HAP-1 (cell line): ENCODE measurements around the gene KRT82.
A peak's percentile ranks its signal among the peaks of the same experiment; 100 is the strongest.

Experiments
- DNase-seq, 2 experiments: peaks; one replicate each; pipeline ENCODE4 v3.0.0-alpha.2; 2016 to 2020; ENCODE audit warnings: low spot score in 2 of 2
- H3K27me3 ChIP-seq: fragments of 250-450 bp; sonication (Bioruptor Pico); 2 replicates; pipeline ENCODE4 v1.5.1; 2020; ENCODE audit warnings: low read depth, mild to moderate bottlenecking, moderate library complexity
- H3K36me3 ChIP-seq: fragments of 250-450 bp; sonication (Bioruptor Pico); replicated peaks from 2 replicates; pipeline ENCODE4 v1.5.1; 2020; ENCODE audit warnings: mild to moderate bottlenecking
- H3K4me1 ChIP-seq: fragments of 250-450 bp; sonication (Bioruptor Pico); 2 replicates; pipeline ENCODE4 v1.5.1; 2020; ENCODE audit warnings: mild to moderate bottlenecking
- H3K4me3 ChIP-seq: fragments of 250-450 bp; sonication (Bioruptor Pico); 2 replicates; pipeline ENCODE4 v1.5.1; 2020; ENCODE audit warnings: mild to moderate bottlenecking, moderate library complexity
- H3K9me3 ChIP-seq: fragments of 250-450 bp; sonication (Bioruptor Pico); 2 replicates; pipeline ENCODE4 v1.5.1; 2020; ENCODE audit warnings: mild to moderate bottlenecking, moderate library complexity
- in situ Hi-C: fragments of 300-500 bp; cut with MboI; formaldehyde crosslinking; loops from 3 replicates; pipeline ENCODE4 v1.14.3; 2020; ENCODE audit warnings: low sequenced_read_pairs, inconsistent platforms, mixed read lengths

The KRT82 gene

GRCh38 chr12:52427083-52427482 is 20.9 kb upstream of the KRT82 start:
- Histone ChIP-seq H3K9me3 (no peaks in the 10 kb centered on the region), H3K4me3 (no peak overlapping the region), H3K36me3 (no peaks in the 10 kb centered on the region), H3K4me1 (peaks cover 6% of the 10 kb centered on the region; the same call in 1 of the 2 replicates), H3K27me3 (peaks cover 5% of the 10 kb centered on the region)
- peak in 1 of 2 experiments; percentile 6 for DNase-seq
- in situ Hi-C loops = no loop called here

- H3K36me3 ChIP-seq = no peaks in the 10 kb centered on the region
- peaks cover 5% of the 10 kb centered on the region for H3K27me3 ChIP-seq
- no peak for DNase-seq
- no peaks in the 10 kb centered on the region for H3K9me3 ChIP-seq
- no peak overlapping the region for H3K4me3 ChIP-seq
- H3K4me1 ChIP-seq = peaks cover 6% of the 10 kb centered on the region; the same call in 1 of the 2 replicates
- in situ Hi-C loops = no loop called here
Observed at GRCh38 chr12:52426034-52426433, 19.9 kb upstream of the KRT82 start.

GRCh38 chr12:52425466-52425865 is 19.3 kb upstream of the KRT82 start:
- in situ Hi-C loops = no loop called here
- peaks cover 2% of the 10 kb centered on the region; the same call in 1 of the 2 replicates for H3K27me3 ChIP-seq

GRCh38 chr12:52423661-52424500 is 17.7 kb upstream of the KRT82 start:
- no peak for DNase-seq
- H3K9me3 ChIP-seq = no peaks in the 10 kb centered on the region
- H3K4me1 ChIP-seq = peaks cover 6% of the 10 kb centered on the region; the same call in 1 of the 2 replicates
- no peak overlapping the region for H3K4me3 ChIP-seq
- in situ Hi-C loops = no loop called here
- H3K36me3 ChIP-seq = no peaks in the 10 kb centered on the region
- H3K27me3 ChIP-seq = peaks cover 2% of the 10 kb centered on the region; the same call in 1 of the 2 replicates

More at GRCh38 chr12:52425466-52425865, 19.3 kb upstream of the KRT82 start:
- Histone ChIP-seq H3K4me1 (peaks cover 6% of the 10 kb centered on the region; the same call in 1 of the 2 replicates), H3K9me3 (no peaks in the 10 kb centered on the region), H3K36me3 (no peaks in the 10 kb centered on the region), H3K4me3 (no peak overlapping the region)
- no peak for DNase-seq

GRCh38 chr12:52423035-52423434 is 16.9 kb upstream of the KRT82 start:
- Histone ChIP-seq H3K27me3 (peaks cover 2% of the 10 kb centered on the region; the same call in 1 of the 2 replicates), H3K9me3 (no peaks in the 10 kb centered on the region), H3K4me1 (peaks cover 6% of the 10 kb centered on the region; the same call in 1 of the 2 replicates), H3K4me3 (no peak overlapping the region), H3K36me3 (no peaks in the 10 kb centered on the region)
- in situ Hi-C loops = no loop called here
- DNase-seq = no peak

GRCh38 chr12:52419656-52420055 is 13.5 kb upstream of the KRT82 start:
- Histone ChIP-seq H3K4me1 (no peaks in the 10 kb centered on the region), H3K4me3 (no peak overlapping the region), H3K9me3 (no peaks in the 10 kb centered on the region), H3K36me3 (no peaks in the 10 kb centered on the region), H3K27me3 (peaks cover 2% of the 10 kb centered on the region; the same call in 1 of the 2 replicates)
- in situ Hi-C loops = no loop called here
- DNase-seq = no peak

- DNase-seq = no peak
- in situ Hi-C loops = no loop called here
Observed at GRCh38 chr12:52418576-52419110, 12.5 kb upstream of the KRT82 start.

GRCh38 chr12:52417740-52418139 is 11.6 kb upstream of the KRT82 start:
- Histone ChIP-seq H3K4me1 (no peaks in the 10 kb centered on the region), H3K36me3 (no peaks in the 10 kb centered on the region), H3K4me3 (no peak overlapping the region), H3K27me3 (peaks cover under 1% of the 10 kb centered on the region; the same call in 1 of the 2 replicates), H3K9me3 (no peaks in the 10 kb centered on the region)
- no peak for DNase-seq
- in situ Hi-C loops = no loop called here

More at GRCh38 chr12:52418576-52419110, 12.5 kb upstream of the KRT82 start:
- Histone ChIP-seq H3K4me3 (no peak overlapping the region), H3K4me1 (no peaks in the 10 kb centered on the region), H3K36me3 (no peaks in the 10 kb centered on the region), H3K27me3 (peaks cover 2% of the 10 kb centered on the region; the same call in 1 of the 2 replicates), H3K9me3 (no peaks in the 10 kb centered on the region)

GRCh38 chr12:52416795-52417194 is 10.7 kb upstream of the KRT82 start:
- H3K4me3 ChIP-seq = no peak overlapping the region
- no peaks in the 10 kb centered on the region for H3K36me3 ChIP-seq
- in situ Hi-C loops = no loop called here
- H3K9me3 ChIP-seq = no peaks in the 10 kb centered on the region
- DNase-seq = no peak
- H3K27me3 ChIP-seq = no peaks in the 10 kb centered on the region
- H3K4me1 ChIP-seq = no peaks in the 10 kb centered on the region

- in situ Hi-C loops = no loop called here
- Histone ChIP-seq H3K27me3 (no peaks in the 10 kb centered on the region), H3K9me3 (no peaks in the 10 kb centered on the region), H3K4me3 (no peak overlapping the region), H3K36me3 (no peaks in the 10 kb centered on the region), H3K4me1 (no peaks in the 10 kb centered on the region)
- DNase-seq = no peak
Observed at GRCh38 chr12:52415870-52416750, 10.0 kb upstream of the KRT82 start.

- H3K9me3 ChIP-seq = no peaks in the 10 kb centered on the region
- no peaks in the 10 kb centered on the region for H3K27me3 ChIP-seq
- in situ Hi-C loops = no loop called here
- no peaks in the 10 kb centered on the region for H3K4me1 ChIP-seq
- H3K36me3 ChIP-seq = no peaks in the 10 kb centered on the region
- H3K4me3 ChIP-seq = no peak overlapping the region
- DNase-seq = no peak
Observed at GRCh38 chr12:52414936-52415335, 8.8 kb upstream of the KRT82 start.

GRCh38 chr12:52413782-52414345 is 7.7 kb upstream of the KRT82 start:
- no peak for DNase-seq
- H3K4me3 ChIP-seq = no peak overlapping the region
- H3K36me3 ChIP-seq = no peaks in the 10 kb centered on the region
- in situ Hi-C loops = no loop called here
- no peaks in the 10 kb centered on the region for H3K9me3 ChIP-seq
- no peaks in the 10 kb centered on the region for H3K4me1 ChIP-seq
- no peaks in the 10 kb centered on the region for H3K27me3 ChIP-seq

GRCh38 chr12:52413202-52413601 is 7.1 kb upstream of the KRT82 start:
- Histone ChIP-seq H3K27me3 (no peaks in the 10 kb centered on the region), H3K4me3 (no peak overlapping the region), H3K4me1 (no peaks in the 10 kb centered on the region), H3K36me3 (no peaks in the 10 kb centered on the region), H3K9me3 (no peaks in the 10 kb centered on the region)
- DNase-seq = no peak
- in situ Hi-C loops = no loop called here
